ENCODE data around the gene PODXL.

DNA sequence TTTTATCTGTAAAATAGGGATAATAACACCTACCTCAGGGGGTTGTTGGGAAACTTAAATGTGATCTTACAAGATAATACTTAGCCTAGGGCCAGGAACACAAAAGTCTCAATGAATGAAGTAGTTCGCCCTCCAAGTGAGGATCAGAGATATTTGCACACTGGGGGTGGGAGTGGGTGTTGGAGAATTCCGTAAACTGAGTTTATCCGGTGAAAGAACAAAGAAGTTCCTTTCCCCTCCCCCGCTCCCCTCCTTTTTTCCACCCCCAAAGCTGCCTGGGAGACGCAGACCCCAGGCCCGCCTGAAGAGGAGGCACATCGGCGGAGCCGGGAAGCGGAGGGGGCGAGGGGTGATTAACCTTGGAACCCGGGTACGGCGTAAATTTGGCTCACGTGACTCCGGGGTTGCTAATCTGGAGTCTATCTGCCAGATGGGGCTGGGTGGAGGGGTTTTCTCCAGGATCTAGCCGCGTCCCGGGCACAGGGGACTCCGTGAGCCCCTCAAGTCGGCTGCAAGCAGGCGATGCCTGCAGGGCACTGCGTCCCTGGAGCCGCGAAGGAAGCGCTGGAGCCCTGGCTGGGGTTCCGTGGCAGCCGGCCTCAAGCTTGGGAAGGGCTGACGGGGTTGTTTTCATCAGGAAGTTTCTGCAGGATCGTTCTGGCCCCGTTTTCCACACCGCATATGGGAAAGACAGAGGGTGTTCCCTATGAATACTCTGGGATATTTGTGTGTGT is 1.4 kb upstream of the PODXL start:
- TF ChIP-seq, protein P1, sequence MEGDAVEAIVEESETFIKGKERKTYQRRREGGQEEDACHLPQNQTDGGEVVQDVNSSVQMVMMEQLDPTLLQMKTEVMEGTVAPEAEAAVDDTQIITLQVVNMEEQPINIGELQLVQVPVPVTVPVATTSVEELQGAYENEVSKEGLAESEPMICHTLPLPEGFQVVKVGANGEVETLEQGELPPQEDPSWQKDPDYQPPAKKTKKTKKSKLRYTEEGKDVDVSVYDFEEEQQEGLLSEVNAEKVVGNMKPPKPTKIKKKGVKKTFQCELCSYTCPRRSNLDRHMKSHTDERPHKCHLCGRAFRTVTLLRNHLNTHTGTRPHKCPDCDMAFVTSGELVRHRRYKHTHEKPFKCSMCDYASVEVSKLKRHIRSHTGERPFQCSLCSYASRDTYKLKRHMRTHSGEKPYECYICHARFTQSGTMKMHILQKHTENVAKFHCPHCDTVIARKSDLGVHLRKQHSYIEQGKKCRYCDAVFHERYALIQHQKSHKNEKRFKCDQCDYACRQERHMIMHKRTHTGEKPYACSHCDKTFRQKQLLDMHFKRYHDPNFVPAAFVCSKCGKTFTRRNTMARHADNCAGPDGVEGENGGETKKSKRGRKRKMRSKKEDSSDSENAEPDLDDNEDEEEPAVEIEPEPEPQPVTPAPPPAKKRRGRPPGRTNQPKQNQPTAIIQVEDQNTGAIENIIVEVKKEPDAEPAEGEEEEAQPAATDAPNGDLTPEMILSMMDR (IDR thresholded peaks at IDR 0.05), result no peak
- TF ChIP-seq POLR2AphosphoS5 (IDR thresholded peaks at IDR 0.05) (peak; percentile 19 to 28), POLR2A (IDR thresholded peaks at IDR 0.05; ENCODE audit: low read depth) (no peak)

All from esophagus muscularis mucosa (tissue), 3 donors.